Ammon's horn (tissue), 1 donor: Measurements from ENCODE around the gene SHROOM3.
A peak's percentile ranks its signal among the peaks of the same experiment; 100 is the strongest.

Experiments
- DNase-seq: peaks from one replicate; pipeline ENCODE4 v3.0.0-alpha.2; 2016; ENCODE audit warnings: low spot score

SHROOM3 gene

GRCh38 chr4:76751612-76752343, 316.7 kb downstream of the SHROOM3 start:
- no peak for DNase-seq

- DNase-seq, result peak; percentile 67
Observed at GRCh38 chr4:76752861-76753501, 318.0 kb downstream of the SHROOM3 start.

- DNase-seq, result no peak
Observed at GRCh38 chr4:76753814-76754213, 318.8 kb downstream of the SHROOM3 start.

- DNase-seq, result no peak
Observed at GRCh38 chr4:76754439-76754838, 319.4 kb downstream of the SHROOM3 start.

GRCh38 chr4:76755756-76756155, 320.7 kb downstream of the SHROOM3 start:
- DNase-seq, result no peak

GRCh38 chr4:76756416-76756815, 321.4 kb downstream of the SHROOM3 start:
- DNase-seq, result no peak

GRCh38 chr4:76757418-76757939, 322.4 kb downstream of the SHROOM3 start:
- no peak for DNase-seq

GRCh38 chr4:76758290-76758882, 323.4 kb downstream of the SHROOM3 start:
- peak; percentile 57 for DNase-seq

- no peak for DNase-seq
Observed at GRCh38 chr4:76758996-76759395, 324.0 kb downstream of the SHROOM3 start.

GRCh38 chr4:76760193-76760592, 325.2 kb downstream of the SHROOM3 start:
- DNase-seq, result no peak

- no peak for DNase-seq
Observed at GRCh38 chr4:76762137-76763130, 327.4 kb downstream of the SHROOM3 start.

GRCh38 chr4:76764251-76764650, 329.2 kb downstream of the SHROOM3 start:
- DNase-seq, result no peak

- DNase-seq, result no peak
Observed at GRCh38 chr4:76765473-76766183, 330.6 kb downstream of the SHROOM3 start.

- no peak for DNase-seq
Observed at GRCh38 chr4:76767983-76768382, 333.0 kb downstream of the SHROOM3 start.

GRCh38 chr4:76772498-76773106, 337.6 kb downstream of the SHROOM3 start:
- DNase-seq, result no peak

GRCh38 chr4:76773766-76774165, 338.7 kb downstream of the SHROOM3 start:
- no peak for DNase-seq

GRCh38 chr4:76779740-76780459, 344.9 kb downstream of the SHROOM3 start:
- DNase-seq, result no peak

- no peak for DNase-seq
Observed at GRCh38 chr4:76780781-76781697, 346.0 kb downstream of the SHROOM3 start.
